Bronchial epithelial cell (primary cell): Measurements from ENCODE around the gene FHIT. TPM values are rescaled to one million over a fixed set of nuclear protein-coding genes. Genes with fewer than 3 reads are reported as not detected.

Experiments
- DNase-seq: peaks from one replicate; pipeline ENCODE4 v3.0.0-alpha.2; 2010; ENCODE audit warnings: low read depth
- FAIRE-seq: peaks from 2 replicates; lab custom pipeline; 2011; peaks lifted over from hg19 to GRCh38; lab: Jason Lieb, UNC
- H3K27me3 ChIP-seq: 2 replicates; pipeline ENCODE4 v1.5.1; 2011; ENCODE audit warnings: low read length; ENCODE audit not compliant: control insufficient read depth, insufficient read depth
- H3K36me3 ChIP-seq: 2 replicates; pipeline ENCODE4 v1.5.1; 2011; ENCODE audit warnings: low read length; ENCODE audit not compliant: control insufficient read depth, insufficient read depth
- H3K4me3 ChIP-seq: 2 replicates; pipeline ENCODE4 v1.5.1; 2011; ENCODE audit warnings: mild to moderate bottlenecking, low read depth, low read length, control low read depth
- CTCF ChIP-seq: IDR thresholded peaks from 2 replicates; pipeline ENCODE4 v1.5.1; 2011; ENCODE audit warnings: mild to moderate bottlenecking, moderate library complexity, low read length, control low read depth, inconsistent platforms; ENCODE audit not compliant: insufficient read depth, severe bottlenecking
- total RNA-seq: library from RNA; depleted of rRNA; stranded (reverse); fragments of >200 nt; gene quantifications from 2 replicates; pipeline ENCODE4 v1.2.1, GENCODE V29; 2014

FHIT gene
- total RNA-seq, 1 donor from 2014 or later = 1.6 TPM

DNA sequence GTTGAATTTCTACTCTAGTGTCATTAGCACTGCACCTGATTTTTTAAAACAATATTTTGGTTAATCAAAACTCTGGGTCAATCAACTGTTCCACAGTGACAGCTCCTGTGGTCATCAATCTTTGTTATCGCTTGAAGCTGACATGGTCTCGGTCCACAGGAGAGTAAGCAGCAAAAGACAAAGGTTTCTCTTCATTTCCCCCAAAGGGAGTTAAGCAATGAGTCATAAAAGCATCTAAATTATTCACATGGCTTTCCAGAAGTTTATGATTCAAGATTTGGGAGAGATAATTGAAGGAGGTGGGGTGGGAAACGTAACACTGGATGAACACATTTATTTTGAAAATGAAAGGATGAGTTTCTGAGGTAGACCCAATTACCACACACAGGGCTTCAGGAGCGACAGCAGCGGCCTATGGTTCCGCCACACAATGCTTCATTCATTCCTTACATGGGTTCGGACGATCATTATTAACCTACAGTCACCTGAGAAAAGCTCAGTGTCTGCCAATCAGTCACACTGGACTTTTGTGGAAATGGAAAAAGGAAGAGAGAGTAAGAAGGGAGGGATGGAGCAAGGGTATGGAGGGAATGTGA is 505.1 kb downstream of the FHIT start:
- DNase-seq = no peak
- Histone ChIP-seq H3K27me3 (no peaks in the 10 kb centered on the region), H3K4me3 (no peak overlapping the region), H3K36me3 (no peaks in the 10 kb centered on the region)
- TF ChIP-seq CTCF = no peak
- FAIRE-seq = no peak

DNA sequence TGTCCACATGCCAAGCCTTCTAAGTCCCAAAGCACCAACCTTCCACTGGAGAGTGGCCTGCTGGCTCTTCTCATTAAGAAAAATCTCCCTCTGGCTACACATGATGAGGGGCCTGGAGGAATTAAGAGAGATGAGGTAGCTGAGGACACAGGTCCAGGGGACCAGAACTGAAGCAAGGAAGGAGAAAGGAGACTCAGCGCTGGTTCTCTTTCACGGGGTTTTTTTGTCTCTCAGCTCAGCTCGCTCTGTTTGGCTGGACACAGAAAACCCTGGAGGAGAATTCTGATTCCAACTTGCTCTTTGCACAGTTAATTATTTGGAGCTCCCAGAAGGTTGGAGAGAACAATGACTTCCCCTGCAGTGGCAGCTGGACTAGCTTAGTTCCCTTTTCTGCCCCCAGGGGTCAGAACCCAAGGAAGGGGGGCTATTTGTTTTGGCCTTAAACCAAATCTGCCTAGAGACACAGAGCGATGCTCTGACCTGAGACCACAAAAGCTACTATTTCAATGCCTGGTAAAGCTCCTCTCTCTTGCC is 507.6 kb downstream of the FHIT start:
- no peak for FAIRE-seq
- TF ChIP-seq CTCF = no peak
- no peak overlapping the region for H3K4me3 ChIP-seq
- no peaks in the 10 kb centered on the region for H3K36me3 ChIP-seq
- no peak for DNase-seq
- H3K27me3 ChIP-seq = no peaks in the 10 kb centered on the region

DNA sequence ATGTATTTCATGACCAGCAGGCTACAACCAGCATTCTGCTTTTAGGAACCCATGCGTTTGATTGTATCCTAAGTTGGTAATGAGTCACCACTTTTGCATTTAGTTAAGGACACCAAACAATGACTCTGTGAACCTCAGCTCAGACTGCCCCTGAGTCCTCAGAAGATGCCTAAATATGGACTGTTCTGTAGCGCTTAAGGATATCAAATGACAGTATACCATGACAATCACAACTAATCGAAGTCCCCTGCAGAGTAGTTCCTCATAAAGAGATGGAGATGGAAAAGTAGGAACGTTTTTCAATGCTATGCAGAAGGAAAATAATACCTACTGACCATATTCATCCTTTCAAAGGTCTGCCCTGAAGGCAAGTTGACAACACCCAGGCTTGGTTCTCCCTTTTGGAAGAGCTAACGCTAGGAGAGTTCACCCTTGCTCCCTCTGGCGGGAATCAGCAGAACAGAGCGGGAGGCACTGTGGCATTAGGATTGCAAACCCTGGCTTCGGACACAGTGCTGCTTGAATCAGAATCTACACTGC is 508.6 kb downstream of the FHIT start:
- Histone ChIP-seq H3K36me3 (no peaks in the 10 kb centered on the region), H3K27me3 (no peaks in the 10 kb centered on the region), H3K4me3 (no peak overlapping the region)
- TF ChIP-seq CTCF = no peak
- FAIRE-seq (no peak), DNase-seq (peak; percentile 30)

- Histone ChIP-seq H3K27me3 (no peaks in the 10 kb centered on the region), H3K4me3 (no peak overlapping the region), H3K36me3 (no peaks in the 10 kb centered on the region)
- DNase-seq = no peak
- TF ChIP-seq CTCF = no peak
- FAIRE-seq = no peak
These were observed 513.4 kb downstream of the FHIT start for GRCh38 chr3:60737633-60738399.

DNA sequence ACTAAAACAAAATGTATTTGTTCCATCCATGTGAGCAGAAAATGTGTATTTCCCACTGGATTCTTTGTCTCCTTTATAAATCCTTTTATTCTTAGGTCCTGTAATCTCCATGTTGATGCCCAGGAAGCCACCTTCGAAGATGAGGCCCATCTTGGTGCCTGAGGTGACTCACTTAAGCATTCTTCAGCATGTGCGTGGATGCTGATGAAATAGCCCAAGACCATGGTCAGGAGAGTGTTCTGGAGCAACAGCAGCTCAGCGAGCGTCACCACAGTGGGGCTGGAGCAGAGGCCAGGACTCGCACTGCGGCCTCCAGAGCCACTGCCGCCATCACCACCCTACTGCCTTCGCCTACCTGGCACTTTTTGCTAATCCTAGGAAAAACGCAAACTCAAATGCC is 520.9 kb downstream of the FHIT start:
- no peak for FAIRE-seq

More for the DNA sequence above, 520.9 kb downstream of the FHIT start:
- no peak for DNase-seq
- TF ChIP-seq CTCF = no peak
- H3K36me3 ChIP-seq = no peaks in the 10 kb centered on the region
- no peaks in the 10 kb centered on the region for H3K27me3 ChIP-seq
- no peak overlapping the region for H3K4me3 ChIP-seq
